Measurements from ENCODE around the gene UNC119B.

GRCh38 chr12:120663741-120664140 lies 46.5 kb upstream of the UNC119B start:
- TF ChIP-seq CTCF (IDR thresholded peaks at IDR 0.05 in 4 of 5, conservative IDR thresholded peaks at IDR 0.05 in 1 of 5) = no peak
- no peak for TF ChIP-seq POLR2A (IDR thresholded peaks at IDR 0.05)
